ENCODE measurements around the gene RTL5. TPM values are rescaled to one million over a fixed set of nuclear protein-coding genes. Genes with fewer than 3 reads are reported as not detected.
A peak's percentile ranks its signal among the peaks of the same experiment; 100 is the strongest.

Gene RTL5
- total RNA-seq, 1 experiment from 2014 or later: 0.86 TPM

GRCh38 chrX:72110051-72110875 lies 21.5 kb downstream of the RTL5 start:
- DNase-seq (ENCODE audit: low read depth): peak; percentile 27

GRCh38 chrX:72108666-72109065 lies 23.0 kb downstream of the RTL5 start:
- DNase-seq (ENCODE audit: low read depth): no peak

GRCh38 chrX:72107841-72108595 lies 23.7 kb downstream of the RTL5 start:
- no peak for DNase-seq (ENCODE audit: low read depth)

- DNase-seq (ENCODE audit: low read depth): peak; percentile 27
Observed at GRCh38 chrX:72107320-72107719, 24.4 kb downstream of the RTL5 start.

GRCh38 chrX:72105436-72105835 lies 26.3 kb downstream of the RTL5 start:
- DNase-seq (ENCODE audit: low read depth): no peak

GRCh38 chrX:72102760-72103159 lies 29.0 kb downstream of the RTL5 start:
- no peak for DNase-seq (ENCODE audit: low read depth)

GRCh38 chrX:72102126-72102525 lies 29.6 kb downstream of the RTL5 start:
- no peak for DNase-seq (ENCODE audit: low read depth)

GRCh38 chrX:72101597-72102037 lies 30.1 kb downstream of the RTL5 start:
- no peak for DNase-seq (ENCODE audit: low read depth)

GRCh38 chrX:72100824-72101351 lies 30.8 kb downstream of the RTL5 start:
- no peak for DNase-seq (ENCODE audit: low read depth)

- no peak for DNase-seq (ENCODE audit: low read depth)
Observed at GRCh38 chrX:72100051-72100755, 31.5 kb downstream of the RTL5 start.

GRCh38 chrX:72097098-72097497 lies 34.6 kb downstream of the RTL5 start:
- no peak for DNase-seq (ENCODE audit: low read depth)

- no peak for DNase-seq (ENCODE audit: low read depth)
Observed at GRCh38 chrX:72095370-72095769, 36.3 kb downstream of the RTL5 start.

- DNase-seq (ENCODE audit: low read depth): no peak
Observed at GRCh38 chrX:72094894-72095293, 36.8 kb downstream of the RTL5 start.

- DNase-seq (ENCODE audit: low read depth): no peak
Observed at GRCh38 chrX:72089254-72089653, 42.5 kb downstream of the RTL5 start.

- DNase-seq (ENCODE audit: low read depth): no peak
Observed at GRCh38 chrX:72088761-72089160, 43.0 kb downstream of the RTL5 start.

GRCh38 chrX:72086995-72087394 lies 44.7 kb downstream of the RTL5 start:
- no peak for DNase-seq (ENCODE audit: low read depth)

- DNase-seq (ENCODE audit: low read depth): no peak
Observed at GRCh38 chrX:72084114-72084513, 47.6 kb downstream of the RTL5 start.

GRCh38 chrX:72083291-72083690 lies 48.4 kb downstream of the RTL5 start:
- DNase-seq (ENCODE audit: low read depth): no peak

GRCh38 chrX:72081605-72082320 lies 50.0 kb downstream of the RTL5 start:
- no peak for DNase-seq (ENCODE audit: low read depth)

GRCh38 chrX:72080800-72081199 lies 50.9 kb downstream of the RTL5 start:
- DNase-seq (ENCODE audit: low read depth): no peak

- no peak for DNase-seq (ENCODE audit: low read depth)
Observed at GRCh38 chrX:72080150-72080549, 51.6 kb downstream of the RTL5 start.

All from Daoy (cell line).